H1 (cell line): ENCODE results near the gene ZNF536. TPM values are rescaled to one million over a fixed set of nuclear protein-coding genes. Genes with fewer than 3 reads are reported as not detected.

Source experiments
- CTCF ChIA-PET: fragments of 300-600 bp; sonication (Branson Sonifier 250); formaldehyde crosslinking; loops from one replicate; lab custom pipeline; 2021; ENCODE audit not compliant: partially characterized antibody; lab: Charles Lee
- POLR2A ChIA-PET: fragments of 300-600 bp; sonication (Branson Sonifier 250); formaldehyde crosslinking; loops from one replicate; lab custom pipeline; 2021; ENCODE audit warnings: inconsistent platforms; ENCODE audit not compliant: partially characterized antibody; lab: Charles Lee
- DNase-seq, 2 experiments: peaks; one replicate each; pipeline versions ENCODE4 v3.0.0 to v3.0.0-alpha.2; 2010 to 2022; ENCODE audit warnings: low spot score in 2 of 2, low read depth in 1 of 2, mixed read lengths in 1 of 2
- FAIRE-seq: peaks from 2 replicates; lab custom pipeline; 2011; peaks lifted over from hg19 to GRCh38; lab: Jason Lieb, UNC
- H2AFZ ChIP-seq: 2 replicates; pipeline ENCODE4 v1.8.1; 2012; ENCODE audit warnings: low read length, inconsistent platforms
- H2AK5ac ChIP-seq: 2 replicates; pipeline ENCODE4 v1.6.1; 2013; ENCODE audit warnings: low read depth, low read length
- H2BK120ac ChIP-seq: replicated peaks from 2 replicates; pipeline ENCODE3; 2013; ENCODE audit warnings: low read depth, low read length, inconsistent platforms
- H2BK12ac ChIP-seq: 2 replicates; pipeline ENCODE4 v1.6.1; 2013; ENCODE audit warnings: low read depth, low read length
- H2BK15ac ChIP-seq: 2 replicates; pipeline ENCODE4 v1.6.1; 2013; ENCODE audit warnings: low read length
- H2BK20ac ChIP-seq: 2 replicates; pipeline ENCODE4 v1.6.1; 2013; ENCODE audit warnings: low read length
- H2BK5ac ChIP-seq: 2 replicates; pipeline ENCODE4 v1.6.1; 2013; ENCODE audit warnings: low read depth, low read length
- H3K14ac ChIP-seq: 2 replicates; pipeline ENCODE4 v1.6.1; 2013; ENCODE audit warnings: inconsistent platforms; ENCODE audit not compliant: insufficient read length
- H3K18ac ChIP-seq: 2 replicates; pipeline ENCODE4 v1.6.1; 2013; ENCODE audit warnings: low read length; ENCODE audit errors: extremely low read depth
- H3K23ac ChIP-seq: 2 replicates; pipeline ENCODE4 v1.6.1; 2013; ENCODE audit warnings: inconsistent platforms; ENCODE audit not compliant: insufficient read length
- H3K23me2 ChIP-seq: 2 replicates; pipeline ENCODE4 v1.6.1; 2013; ENCODE audit warnings: low read depth, low read length
- H3K27ac ChIP-seq: 2 replicates; pipeline ENCODE4 v1.6.1; 2011; ENCODE audit warnings: low read depth, low read length, inconsistent platforms
- H3K27me3 ChIP-seq, 4 experiments: replicated peaks in 1 of 4; 1 replicate in 1 of 4; 2 replicates in 3 of 4; pipeline versions ENCODE4 v1.6.1 to v1.8.1; 2011 to 2013; ENCODE audit warnings: low read length in 3 of 4, mild to moderate bottlenecking in 3 of 4, inconsistent platforms in 2 of 4, mixed read lengths in 2 of 4, moderate library complexity in 1 of 4; ENCODE audit not compliant: control insufficient read depth in 3 of 4, insufficient read depth in 3 of 4; ENCODE audit errors: extremely low read depth in 1 of 4
- H3K36me3 ChIP-seq, 4 experiments: 2 replicates each; pipeline versions ENCODE4 v1.6.1 to v1.8.1; 2011 to 2013; ENCODE audit warnings: mild to moderate bottlenecking in 4 of 4, low read length in 3 of 4, moderate library complexity in 2 of 4, control low read depth in 1 of 4, inconsistent platforms in 1 of 4; ENCODE audit not compliant: insufficient read depth in 4 of 4, control insufficient read depth in 2 of 4
- H3K4ac ChIP-seq: replicated peaks from 2 replicates; pipeline ENCODE3; 2013; ENCODE audit warnings: low read length, low read depth, mixed read lengths, inconsistent platforms; ENCODE audit not compliant: insufficient read length
- H3K4me1 ChIP-seq, 4 experiments: replicated peaks in 1 of 4; 1 replicate in 1 of 4; 2 replicates in 3 of 4; pipeline versions ENCODE4 v1.6.1 to v1.8.1; 2011 to 2013; ENCODE audit warnings: low read length in 3 of 4, inconsistent platforms in 2 of 4, mixed read lengths in 1 of 4; ENCODE audit not compliant: insufficient read depth in 4 of 4, control insufficient read depth in 3 of 4
- H3K4me2 ChIP-seq, 2 experiments: 2 replicates each; pipeline versions ENCODE4 v1.6.1 to v1.8.1; 2011 to 2013; ENCODE audit warnings: low read depth in 2 of 2, low read length in 2 of 2, control low read depth in 1 of 2, inconsistent platforms in 1 of 2, mild to moderate bottlenecking in 1 of 2; ENCODE audit not compliant: insufficient read depth in 1 of 2
- H3K4me3 ChIP-seq, 4 experiments: fragments of 200-600, 300-600 bp in 1 of 4; sonication (generic), shearing (Covaris generic), sonication (Bioruptor Twin) in 1 of 4; 2 replicates each; pipeline versions ENCODE4 v1.5.1 to v1.8.1; 2011 to 2016; ENCODE audit warnings: low read length in 4 of 4, low read depth in 3 of 4, control low read depth in 2 of 4, inconsistent platforms in 2 of 4, mild to moderate bottlenecking in 2 of 4, mixed read lengths in 1 of 4, moderate library complexity in 1 of 4; ENCODE audit not compliant: insufficient read depth in 2 of 4; ENCODE audit errors: extremely low read depth in 1 of 4
- H3K56ac ChIP-seq: replicated peaks from 2 replicates; pipeline ENCODE3; 2013; ENCODE audit warnings: low read depth, mild to moderate bottlenecking, mixed read lengths, low read length, inconsistent platforms; ENCODE audit not compliant: insufficient read length
- H3K79me1 ChIP-seq: 2 replicates; pipeline ENCODE4 v1.6.1; 2013; ENCODE audit warnings: low read depth, low read length, control low read depth
- H3K79me2 ChIP-seq, 2 experiments: 2 replicates each; pipeline versions ENCODE4 v1.6.1 to v1.8.1; 2012 to 2013; ENCODE audit warnings: low read length in 2 of 2, mild to moderate bottlenecking in 2 of 2, inconsistent platforms in 1 of 2; ENCODE audit not compliant: insufficient read depth in 2 of 2, control insufficient read depth in 1 of 2
- H3K9ac ChIP-seq, 4 experiments: replicated peaks in 1 of 4; 1 replicate in 1 of 4; 2 replicates in 3 of 4; pipeline versions ENCODE4 v1.6.1 to v1.8.1; 2011 to 2013; ENCODE audit warnings: low read depth in 3 of 4, low read length in 3 of 4, control low read depth in 2 of 4, mild to moderate bottlenecking in 2 of 4, moderate library complexity in 2 of 4, inconsistent platforms in 1 of 4; ENCODE audit errors: extremely low read depth in 1 of 4
- H3K9me3 ChIP-seq, 2 experiments: 2 replicates each; pipeline versions ENCODE4 v1.6.1 to v1.8.1; 2012 to 2013; ENCODE audit warnings: mild to moderate bottlenecking in 2 of 2, moderate library complexity in 2 of 2, control low read depth in 1 of 2, inconsistent platforms in 1 of 2, low read depth in 1 of 2, low read length in 1 of 2, mixed read lengths in 1 of 2; ENCODE audit not compliant: insufficient read depth in 2 of 2
- H4K20me1 ChIP-seq, 2 experiments: replicated peaks in 1 of 2; 2 replicates each; pipeline versions ENCODE3 to v1.8.1; 2011 to 2013; ENCODE audit warnings: inconsistent platforms in 2 of 2, low read length in 2 of 2, mild to moderate bottlenecking in 1 of 2; ENCODE audit not compliant: insufficient read depth in 2 of 2, control insufficient read depth in 1 of 2
- H4K5ac ChIP-seq: 2 replicates; pipeline ENCODE4 v1.6.1; 2013; ENCODE audit warnings: low read length, low read depth, mixed read lengths, inconsistent platforms; ENCODE audit not compliant: insufficient read length
- H4K8ac ChIP-seq: 2 replicates; pipeline ENCODE4 v1.8.0; 2013; ENCODE audit warnings: mild to moderate bottlenecking, moderate library complexity, low read length, inconsistent platforms; ENCODE audit not compliant: insufficient read depth; ENCODE audit errors: extremely low read depth
- H4K91ac ChIP-seq: replicated peaks from 2 replicates; pipeline ENCODE3; 2013; ENCODE audit warnings: low read length, mixed read lengths, inconsistent platforms; ENCODE audit not compliant: insufficient read length
- ASH2L ChIP-seq: fragments of 200-600, 300-600 bp; sonication (generic); IDR thresholded peaks from one replicate; pipeline ENCODE4 v1.7.1; 2017; ENCODE audit warnings: low read length
- SP4 ChIP-seq: IDR thresholded peaks from 2 replicates; pipeline ENCODE4 v1.6.1; 2012; ENCODE audit warnings: low read length, inconsistent platforms
- WGBS, 2 experiments: shearing (Covaris generic) in 1 of 2; methylation state at CpG; one replicate each; pipeline versions ENCODE4 v1.1.6 to v1.1.7; 2013 to 2015; ENCODE audit warnings: low lambda C conversion rate in 2 of 2, mixed read lengths in 2 of 2, inconsistent platforms in 1 of 2, low coverage in 1 of 2, missing lambda C conversion rate in 1 of 2; ENCODE audit not compliant: insufficient replicate concordance in 2 of 2, insufficient coverage in 1 of 2, insufficient read length in 1 of 2; ENCODE audit errors: extremely low coverage in 1 of 2, missing lambda C conversion rate in 1 of 2; 5-methylcytosine and 5-hydroxymethylcytosine counted together
- polyA plus RNA-seq, 7 experiments: library from polyadenylated mRNA; depleted of rRNA in 3 of 7; stranded (reverse) in 5 of 7; unstranded in 2 of 7; fragments of >200 nt in 5 of 7; fragments of 200-250 nt in 2 of 7; gene quantifications; 1 replicate in 5 of 7; 2 replicates in 1 of 7; 4 replicates in 1 of 7; pipeline versions ENCODE4 v1.2.1 to v1.2.3, GENCODE V29; 2011 to 2013; ENCODE audit warnings: missing spikeins in 2 of 7, mixed read lengths in 2 of 7
- total RNA-seq: library from RNA; stranded (reverse); fragmentation: NEBNext Ultra II Directional; extraction: Animal tissue kit (Norgen Biotek cat#: 25700); gene quantifications from 2 replicates; pipeline ENCODE4 v1.2.1, GENCODE V29; 2021

Gene ZNF536
- total and polyA plus RNA-seq, 2 of the 8 experiments (the other 6 are each of a cell fraction or from before 2014, with no cell fraction given) = 0.09 to 0.11 TPM

DNA sequence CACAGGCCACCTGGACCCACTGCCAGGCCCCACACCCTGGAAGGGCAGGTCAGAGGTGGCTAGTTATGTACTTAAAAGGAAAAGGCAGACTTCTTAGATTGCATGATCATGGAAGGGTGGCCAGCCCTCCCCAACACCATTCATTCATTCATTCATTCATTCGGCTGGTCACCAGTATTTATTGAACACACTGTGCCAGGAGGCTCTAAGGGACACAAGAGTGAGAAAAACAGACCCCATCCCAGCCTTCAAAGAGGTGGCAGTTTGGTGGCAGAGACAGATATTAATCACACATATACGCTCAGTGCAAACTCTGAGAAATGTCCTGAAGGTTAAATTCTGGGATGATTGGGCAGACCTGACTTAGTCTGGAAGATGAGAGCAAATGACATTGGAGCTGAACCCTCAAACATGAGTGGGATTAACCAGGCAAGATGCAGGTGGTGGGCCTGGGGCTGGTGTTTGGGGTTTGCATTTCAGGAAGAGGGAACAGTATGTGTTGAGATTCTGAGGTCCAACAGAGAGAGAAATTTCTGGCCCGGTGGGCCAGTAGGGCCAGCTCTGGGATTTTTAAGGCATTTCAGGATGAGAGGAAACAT lies 147.5 kb downstream of the ZNF536 start:
- Histone ChIP-seq H3K4me1 (peaks cover 0 to 5% (median 3%) of the 10 kb centered on the region in 4 experiments; a peak in 4 of 7 replicates), H3K79me2 (no peaks in the 10 kb centered on the region), H2BK12ac (no peak overlapping the region), H3K4ac (no peak overlapping the region), H3K79me1 (no peaks in the 10 kb centered on the region), H4K8ac (no peak overlapping the region), H3K14ac (no peak overlapping the region), H2BK15ac (no peak overlapping the region), H2BK20ac (no peak overlapping the region), H2BK5ac (no peak overlapping the region), H3K27ac (no peak overlapping the region), H3K23ac (no peak overlapping the region), H3K18ac (no peak overlapping the region), H3K4me2 (no peak overlapping the region), H4K5ac (no peak overlapping the region), H3K27me3 (no peaks in the 10 kb centered on the region), H4K20me1 (no peaks in the 10 kb centered on the region), H4K91ac (no peak overlapping the region), H3K4me3 (no peak overlapping the region), H3K9me3 (no peaks in the 10 kb centered on the region), H2AFZ (no peak overlapping the region), H2AK5ac (no peak overlapping the region), H3K36me3 (no peaks in the 10 kb centered on the region), H3K23me2 (no peaks in the 10 kb centered on the region), H2BK120ac (no peak overlapping the region), H3K9ac (no peak overlapping the region), H3K56ac (no peak overlapping the region)
- no peak for DNase-seq
- FAIRE-seq = no peak
- POLR2A ChIA-PET = no interaction called here
- CTCF ChIA-PET = interaction anchor here (0.9 to 2.2 kb wide), 3 partner anchors 8 to 163 kb away, joined by 3 to 6 read pairs (median 4); no protein-coding TSS in a partner anchor
- 91% methylated on average over 3 of the region's 3 CpGs; no CpG with 5 or more reads in 1 of the 2 experiments for WGBS, 2 experiments
- TF ChIP-seq SP4 (no peak), ASH2L (no peak)
